ENCODE data around the gene PCSK6. TPM values are rescaled to one million over a fixed set of nuclear protein-coding genes. Genes with fewer than 3 reads are reported as not detected.

PCSK6 gene
- total RNA-seq, 1 experiment from 2014 or later: 26.3 TPM

GRCh38 chr15:101283931-101284330, 205.6 kb downstream of the PCSK6 start:
- TF ChIP-seq EZH2 (IDR thresholded peaks at IDR 0.05; ENCODE audit: low read depth) (no peak), CTCF (conservative IDR thresholded peaks at IDR 0.05) (no peak)
- intact Hi-C loops (cut with micrococcal nuclease; ENCODE audit: unreplicated experiment): no loop called here
- H3K4me3 ChIP-seq: no peak overlapping the region
- H3F3A ChIP-seq (ENCODE audit: insufficient read depth, low read depth): peaks cover 8% of the 10 kb centered on the region
- H3K36me3 ChIP-seq (ENCODE audit: low read depth): peaks cover 40% of the 10 kb centered on the region
- H3K9me3 ChIP-seq (ENCODE audit: insufficient read depth, low read depth): no peaks in the 10 kb centered on the region
- no peak for DNase-seq
- H4K20me1 ChIP-seq (ENCODE audit: insufficient read depth): peaks cover 24% of the 10 kb centered on the region
- ChIA-PET CTCF (no interaction called here), POLR2A (ENCODE audit: unreplicated experiment) (no interaction called here)
- no peak overlapping the region for H2AFZ ChIP-seq
- no TSS peak for BruUV-seq (replicated peaks)
- H3K9me2 ChIP-seq (ENCODE audit: insufficient read depth): no peaks in the 10 kb centered on the region
- no peaks in the 10 kb centered on the region for H3K4me1 ChIP-seq (replicated peaks; ENCODE audit: insufficient read depth)
- H3K79me2 ChIP-seq (ENCODE audit: low read depth): peaks cover 23% of the 10 kb centered on the region
- no peak overlapping the region for H3K4me2 ChIP-seq
- H3K27me3 ChIP-seq (ENCODE audit: insufficient read depth, low read depth): no peaks in the 10 kb centered on the region
- H3K27ac ChIP-seq: no peak overlapping the region

GRCh38 chr15:101280007-101280406, 209.5 kb downstream of the PCSK6 start:
- BruUV-seq (replicated peaks): no TSS peak
- Histone ChIP-seq H3K36me3 (ENCODE audit: low read depth) (peaks cover 18% of the 10 kb centered on the region; the same call in 1 of the 2 replicates), H3K4me2 (no peak overlapping the region), H3K4me3 (no peak overlapping the region), H3K4me1 (replicated peaks; ENCODE audit: insufficient read depth) (peaks cover 18% of the 10 kb centered on the region), H4K20me1 (ENCODE audit: insufficient read depth) (peaks cover 10% of the 10 kb centered on the region; the same call in 1 of the 2 replicates), H3K27me3 (ENCODE audit: insufficient read depth, low read depth) (no peaks in the 10 kb centered on the region), H3F3A (ENCODE audit: insufficient read depth, low read depth) (peaks cover 30% of the 10 kb centered on the region), H3K9me3 (ENCODE audit: insufficient read depth, low read depth) (no peaks in the 10 kb centered on the region), H3K9me2 (ENCODE audit: insufficient read depth) (no peaks in the 10 kb centered on the region), H2AFZ (no peak overlapping the region), H3K79me2 (ENCODE audit: low read depth) (peaks cover 21% of the 10 kb centered on the region), H3K27ac (no peak overlapping the region)
- DNase-seq: no peak
- POLR2A ChIA-PET (ENCODE audit: unreplicated experiment): interaction anchor here (0.6 kb wide), 1 partner anchor 46 kb away, joined by 4 read pairs; no protein-coding TSS in a partner anchor
- CTCF ChIA-PET: interaction anchor here (0.7 kb wide), 1 partner anchor 14 kb away, joined by 5 read pairs; no protein-coding TSS in a partner anchor
- intact Hi-C loops (cut with micrococcal nuclease; ENCODE audit: unreplicated experiment): no loop called here
- TF ChIP-seq EZH2 (IDR thresholded peaks at IDR 0.05; ENCODE audit: low read depth) (no peak), CTCF (conservative IDR thresholded peaks at IDR 0.05) (no peak)

- ChIA-PET POLR2A (ENCODE audit: unreplicated experiment) (no interaction called here), CTCF (no interaction called here)
- Histone ChIP-seq H3K9me2 (ENCODE audit: insufficient read depth) (no peaks in the 10 kb centered on the region), H3K27me3 (ENCODE audit: insufficient read depth, low read depth) (no peaks in the 10 kb centered on the region), H3F3A (ENCODE audit: insufficient read depth, low read depth) (peaks cover 23% of the 10 kb centered on the region), H3K36me3 (ENCODE audit: low read depth) (peaks cover 26% of the 10 kb centered on the region; the same call in 1 of the 2 replicates), H3K4me2 (peak overlapping the region; percentile 87), H3K9me3 (ENCODE audit: insufficient read depth, low read depth) (no peaks in the 10 kb centered on the region), H3K4me3 (peak overlapping the region; percentile 81; the same call in 1 of the 2 replicates), H3K4me1 (replicated peaks; ENCODE audit: insufficient read depth) (peaks cover 18% of the 10 kb centered on the region), H2AFZ (peak overlapping the region; percentile 82), H3K79me2 (ENCODE audit: low read depth) (peaks cover 24% of the 10 kb centered on the region), H4K20me1 (ENCODE audit: insufficient read depth) (peaks cover 10% of the 10 kb centered on the region), H3K27ac (no peak overlapping the region)
- intact Hi-C loops (cut with micrococcal nuclease; ENCODE audit: unreplicated experiment): loop anchor here (1.0 kb wide), 1 partner anchor 27 kb away; no protein-coding TSS in a partner anchor
- DNase-seq: no peak
- TF ChIP-seq EZH2 (IDR thresholded peaks at IDR 0.05; ENCODE audit: low read depth): no peak
- TF ChIP-seq CTCF (conservative IDR thresholded peaks at IDR 0.05): no peak
- no TSS peak for BruUV-seq (replicated peaks)
Observed at GRCh38 chr15:101277943-101278564, 211.5 kb downstream of the PCSK6 start.
